GM12878 (cell line): ENCODE measurements around the gene ADGRL4. TPM values are rescaled to one million over a fixed set of nuclear protein-coding genes. Genes with fewer than 3 reads are reported as not detected.

Experiments used
- ATAC-seq: fragments of 200-7000 bp; cut with Tn5 transposase; 3 replicates; pipeline ENCODE4 v1.9.1; 2020; ENCODE audit warnings: mild to moderate bottlenecking, moderate library complexity
- BruUV-seq: library from RNA; stranded (reverse); fragments of 400-500 nt; replicated peaks from 2 replicates; lab custom pipeline; 2021; lab: Mats Ljungman, UMichigan
- CTCF ChIA-PET: fragments of 300-600 bp; sonication (Branson Sonifier 250); formaldehyde crosslinking; extraction: SDS; loops from one replicate; lab custom pipeline; 2021; ENCODE audit warnings: inconsistent platforms; lab: Yijun Ruan, JAX
- POLR2A ChIA-PET: fragments of 350-600 bp; formaldehyde crosslinking; extraction: SDS; loops from one replicate; lab custom pipeline; 2021; ENCODE audit warnings: inconsistent platforms; lab: Charles Lee
- RAD21 ChIA-PET: fragments of 300-600 bp; sonication (Branson Sonifier 250); formaldehyde crosslinking; loops from one replicate; lab custom pipeline; 2023; ENCODE audit warnings: antibody characterized with exemption; ENCODE audit not compliant: unreplicated experiment; lab: Charles Lee
- SMC1A ChIA-PET: fragments of 300-600 bp; sonication (Branson Sonifier 250); formaldehyde crosslinking; loops from one replicate; lab custom pipeline; 2023; ENCODE audit not compliant: unreplicated experiment, uncharacterized antibody; lab: Charles Lee
- DNase-seq: peaks from one replicate; pipeline ENCODE4 v3.0.0-alpha.2; 2011; ENCODE audit warnings: low read depth, low spot score
- FAIRE-seq: peaks from 3 replicates; lab custom pipeline; 2011; peaks lifted over from hg19 to GRCh38; lab: Jason Lieb, UNC
- H2AFZ ChIP-seq: 2 replicates; pipeline ENCODE4 v1.6.0; 2011; ENCODE audit warnings: low read depth, low read length, control low read depth; ENCODE audit not compliant: control insufficient read depth
- H3K27ac ChIP-seq: 2 replicates; pipeline ENCODE4 v1.5.1; 2011; ENCODE audit warnings: control low read depth; ENCODE audit not compliant: control insufficient read depth, insufficient read depth
- H3K27me3 ChIP-seq, 2 experiments: replicated peaks in 1 of 2; 2 replicates each; pipeline versions ENCODE4 v1.6.0 to v1.6.1; 2011; ENCODE audit warnings: low read length in 1 of 2; ENCODE audit not compliant: control insufficient read depth in 2 of 2, insufficient read depth in 2 of 2
- H3K36me3 ChIP-seq, 2 experiments: 2 replicates each; pipeline ENCODE4 v1.5.1; 2011; ENCODE audit warnings: low read length in 1 of 2; ENCODE audit not compliant: control insufficient read depth in 2 of 2, insufficient read depth in 2 of 2
- H3K4me1 ChIP-seq: 2 replicates; pipeline ENCODE4 v1.6.1; 2011; ENCODE audit warnings: mild to moderate bottlenecking, low read length, moderate library complexity, mixed read lengths; ENCODE audit not compliant: control insufficient read depth, insufficient read depth
- H3K4me2 ChIP-seq: 2 replicates; pipeline ENCODE4 v1.6.0; 2011; ENCODE audit warnings: control low read depth; ENCODE audit not compliant: control insufficient read depth, insufficient read depth
- H3K4me3 ChIP-seq: fragments of 200-600 bp; sonication (generic); 2 replicates; pipeline ENCODE4 v1.5.1; 2016
- H3K79me2 ChIP-seq: 2 replicates; pipeline ENCODE4 v1.6.0; 2011; ENCODE audit warnings: low read length; ENCODE audit not compliant: control insufficient read depth, insufficient read depth
- H3K9ac ChIP-seq: 2 replicates; pipeline ENCODE4 v1.8.0; 2011; ENCODE audit warnings: low read length, control low read depth, mixed read lengths; ENCODE audit not compliant: control insufficient read depth, insufficient read depth
- H3K9me3 ChIP-seq: replicated peaks from 3 replicates; pipeline ENCODE4 v1.5.1; 2011; ENCODE audit warnings: mild to moderate bottlenecking, low read length; ENCODE audit not compliant: control insufficient read depth, insufficient read depth
- H4K20me1 ChIP-seq: 2 replicates; pipeline ENCODE4 v1.6.0; 2011; ENCODE audit not compliant: control insufficient read depth, insufficient read depth
- ATF2 ChIP-seq: IDR thresholded peaks from 2 replicates; pipeline ENCODE4 v1.6.1; 2012; ENCODE audit warnings: low read length, inconsistent platforms
- CBX5 ChIP-seq: sonication (generic); IDR thresholded peaks from 2 replicates; pipeline ENCODE4 v1.6.1; 2016; ENCODE audit warnings: low read depth, moderate library complexity, mild to moderate bottlenecking, inconsistent platforms
- PKNOX1 ChIP-seq: fragments of 450-650 bp; IDR thresholded peaks from 2 replicates; pipeline ENCODE4 v1.6.1; 2016; ENCODE audit warnings: mild to moderate bottlenecking
- ZSCAN29 ChIP-seq: fragments of 450-650 bp; IDR thresholded peaks from 2 replicates; pipeline ENCODE4 v1.6.1; 2017; ENCODE audit warnings: mild to moderate bottlenecking, moderate library complexity
- WGBS: methylation state at CpG from one replicate; pipeline ENCODE4 v1.1.6; 2016; ENCODE audit warnings: low lambda C conversion rate; ENCODE audit not compliant: insufficient replicate concordance, insufficient coverage; ENCODE audit errors: missing lambda C conversion rate; 5-methylcytosine and 5-hydroxymethylcytosine counted together
- in situ Hi-C: fragments of 300-500 bp; cut with MboI; formaldehyde crosslinking; loops from 9 replicates; pipeline ENCODE4 v1.14.3; 2018; ENCODE audit warnings: mixed read lengths
- intact Hi-C: fragments of 100-400 bp; cut with micrococcal nuclease; formaldehyde crosslinking; loops from one replicate; pipeline ENCODE4 v1.14.2; 2022; ENCODE audit not compliant: unreplicated experiment
- polyA plus RNA-seq, 11 experiments: library from polyadenylated mRNA; depleted of rRNA in 4 of 11; unstranded in 6 of 11; stranded (reverse) in 5 of 11; fragments of >200 nt; fragmentation: Nextera tagmentation in 4 of 11; fragmentation: Illumina TruSeq in 1 of 11; extraction: Ambion mirVana in 4 of 11; extraction: Trizol in 1 of 11; gene quantifications; 1 replicate in 1 of 11; 2 replicates in 10 of 11; pipeline versions ENCODE4 v1.2.1 to v1.2.3, GENCODE V29; 2011 to 2016; ENCODE audit warnings: inconsistent platforms in 2 of 11, missing spikeins in 2 of 11, low read depth in 1 of 11
- total RNA-seq, 4 experiments: library from RNA; depleted of rRNA in 3 of 4; stranded (reverse); fragments of >200 nt in 3 of 4; fragmentation: Illumina TruSeq in 1 of 4; extraction: Trizol in 1 of 4; gene quantifications; 2 replicates each; pipeline versions ENCODE4 v1.2.1 to v1.2.3, GENCODE V29; 2013 to 2021

Gene ADGRL4
- total and polyA plus RNA-seq, 10 of the 15 experiments (the other 5 are each of a cell fraction or from before 2014, with no cell fraction given) = not detected

- TF ChIP-seq ATF2 = peak; percentile 96
Measured at GRCh38 chr1:79040424-79041082, 34.0 kb upstream of the ADGRL4 start (continued).

GRCh38 chr1:79037085-79037484 is 30.6 kb upstream of the ADGRL4 start:
- SMC1A ChIA-PET = no interaction called here
- H3K36me3 ChIP-seq = no peaks in the 10 kb centered on the region
- TF ChIP-seq CBX5 (peak; percentile 95; the same call in 1 of the 2 replicates), ZSCAN29 (no peak), PKNOX1 (no peak)
- H3K9me3 ChIP-seq = peaks cover 12% of the 10 kb centered on the region
- no peak overlapping the region for H3K27ac ChIP-seq
- no peak overlapping the region for H2AFZ ChIP-seq
- H3K4me2 ChIP-seq = no peak overlapping the region
- no peak for ATAC-seq
- in situ Hi-C loops = no loop called here
- RAD21 ChIA-PET = no interaction called here
- 23% methylated on average over 2 of the region's 2 CpGs for WGBS
- H4K20me1 ChIP-seq = no peaks in the 10 kb centered on the region
- FAIRE-seq = no peak
- no peaks in the 10 kb centered on the region for H3K27me3 ChIP-seq
- no peaks in the 10 kb centered on the region for H3K79me2 ChIP-seq
- CTCF ChIA-PET = no interaction called here
- H3K4me3 ChIP-seq = no peak overlapping the region
- no peak for DNase-seq
- POLR2A ChIA-PET = no interaction called here
- BruUV-seq = no TSS peak
- H3K4me1 ChIP-seq = peaks cover 5% of the 10 kb centered on the region; the same call in 1 of the 2 replicates
- H3K9ac ChIP-seq = no peak overlapping the region
- intact Hi-C loops = no loop called here
